GM12801 (cell line): ENCODE measurements around the gene PAPOLA.

ENCODE experiments used
- TF ChIP-seq, protein P1 (sequence below): IDR thresholded peaks from one replicate; pipeline ENCODE4 v1.5.1; 2011; ENCODE audit warnings: control low read depth; ENCODE audit not compliant: insufficient read length; ENCODE audit errors: extremely low read depth

The PAPOLA gene

GRCh38 chr14:96598332-96598928 lies 96.2 kb downstream of the PAPOLA start:
- TF ChIP-seq, protein P1, sequence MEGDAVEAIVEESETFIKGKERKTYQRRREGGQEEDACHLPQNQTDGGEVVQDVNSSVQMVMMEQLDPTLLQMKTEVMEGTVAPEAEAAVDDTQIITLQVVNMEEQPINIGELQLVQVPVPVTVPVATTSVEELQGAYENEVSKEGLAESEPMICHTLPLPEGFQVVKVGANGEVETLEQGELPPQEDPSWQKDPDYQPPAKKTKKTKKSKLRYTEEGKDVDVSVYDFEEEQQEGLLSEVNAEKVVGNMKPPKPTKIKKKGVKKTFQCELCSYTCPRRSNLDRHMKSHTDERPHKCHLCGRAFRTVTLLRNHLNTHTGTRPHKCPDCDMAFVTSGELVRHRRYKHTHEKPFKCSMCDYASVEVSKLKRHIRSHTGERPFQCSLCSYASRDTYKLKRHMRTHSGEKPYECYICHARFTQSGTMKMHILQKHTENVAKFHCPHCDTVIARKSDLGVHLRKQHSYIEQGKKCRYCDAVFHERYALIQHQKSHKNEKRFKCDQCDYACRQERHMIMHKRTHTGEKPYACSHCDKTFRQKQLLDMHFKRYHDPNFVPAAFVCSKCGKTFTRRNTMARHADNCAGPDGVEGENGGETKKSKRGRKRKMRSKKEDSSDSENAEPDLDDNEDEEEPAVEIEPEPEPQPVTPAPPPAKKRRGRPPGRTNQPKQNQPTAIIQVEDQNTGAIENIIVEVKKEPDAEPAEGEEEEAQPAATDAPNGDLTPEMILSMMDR, result no peak

DNA sequence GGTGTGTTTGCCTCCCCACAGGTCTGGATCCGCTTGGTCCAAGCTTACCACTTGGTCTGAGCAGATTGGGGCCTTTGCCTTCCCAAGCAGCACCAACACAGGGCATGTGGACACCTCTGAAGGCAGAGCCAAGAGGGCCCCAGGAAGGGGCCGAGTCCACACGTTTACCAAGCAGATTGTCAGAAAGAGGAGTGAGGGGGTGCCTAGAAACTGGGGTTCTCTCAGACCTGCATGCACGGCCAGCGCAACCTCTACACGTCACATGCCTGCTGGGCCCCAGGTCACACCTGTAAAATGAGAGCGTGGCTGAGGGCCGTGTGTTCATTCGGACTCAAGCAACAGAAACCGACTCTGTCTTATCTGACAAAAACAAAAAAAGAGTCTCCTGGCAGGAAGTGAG lies 96.9 kb downstream of the PAPOLA start:
- TF ChIP-seq, protein P1, result no peak

DNA sequence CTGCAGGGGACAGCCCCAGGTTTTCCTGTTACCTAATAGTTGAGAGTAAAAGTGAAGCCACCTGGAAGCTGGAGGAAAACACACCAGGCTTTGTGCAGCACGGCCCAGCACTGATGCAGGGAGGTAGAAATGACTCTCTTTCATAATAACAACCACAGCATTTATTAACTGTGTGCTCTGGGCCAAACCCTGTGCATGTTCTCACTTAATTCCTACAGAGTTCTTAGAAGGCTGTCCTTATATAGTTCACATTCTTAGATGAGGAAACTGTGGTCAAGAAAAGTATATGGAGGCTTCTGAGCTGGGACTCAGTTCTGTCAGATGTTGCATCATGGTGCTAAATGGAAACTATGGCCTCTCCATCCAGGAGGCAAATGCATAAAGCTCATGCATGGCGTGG lies 100.0 kb downstream of the PAPOLA start:
- TF ChIP-seq, protein P1, result no peak

GRCh38 chr14:96603350-96604255 lies 101.4 kb downstream of the PAPOLA start:
- TF ChIP-seq, protein P1, result no peak

DNA sequence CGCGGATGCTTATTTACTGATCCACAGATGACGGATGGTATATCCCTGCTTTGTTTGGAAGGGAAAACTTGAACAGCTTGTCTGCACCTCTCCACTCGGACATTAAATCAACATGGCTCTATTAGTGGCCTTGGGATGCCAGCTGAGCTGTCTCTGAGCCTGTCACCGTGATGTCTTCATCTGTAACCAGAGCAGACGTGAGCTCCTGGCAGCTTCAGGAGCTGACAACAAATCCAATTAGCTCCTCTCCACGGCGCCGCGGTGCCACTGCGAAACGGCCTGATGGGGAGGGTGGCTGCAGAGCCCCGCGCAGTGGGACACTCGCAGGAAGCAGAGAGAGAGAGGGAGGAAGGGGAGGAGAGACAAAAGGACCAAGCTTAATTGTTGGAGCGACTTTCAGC lies 112.3 kb downstream of the PAPOLA start:
- TF ChIP-seq, protein P1, result no peak

DNA sequence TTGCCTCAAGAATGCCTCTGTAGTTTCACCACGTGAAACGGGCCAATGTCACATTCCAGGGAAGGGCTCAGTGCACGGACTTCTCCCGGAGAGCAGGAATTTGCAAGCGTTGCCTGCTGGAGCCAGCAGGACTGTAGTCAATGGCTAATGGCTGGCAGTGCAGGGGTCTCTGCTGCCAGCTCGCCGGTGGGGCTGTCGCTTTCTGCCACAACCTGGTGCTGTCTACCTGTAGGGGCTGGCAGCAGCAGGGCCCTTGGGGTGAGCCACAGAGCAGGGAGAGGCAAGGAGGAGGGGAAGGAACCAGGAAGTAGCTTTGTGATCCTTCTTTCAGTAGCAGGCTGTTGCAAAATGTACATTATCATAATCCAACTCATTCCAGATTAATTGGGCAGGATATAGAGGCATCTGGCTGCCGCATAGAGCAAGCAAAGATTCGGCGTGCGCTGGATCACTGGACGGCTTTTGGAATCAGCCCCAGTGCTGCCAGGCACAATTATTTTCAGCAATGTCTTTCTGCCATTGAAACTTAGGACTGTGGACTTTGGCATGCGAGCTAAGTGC lies 114.1 kb downstream of the PAPOLA start:
- TF ChIP-seq, protein P1, result no peak
